ENCODE data around the gene TNIP1. TPM values are rescaled to one million over a fixed set of nuclear protein-coding genes. Genes with fewer than 3 reads are reported as not detected.
A peak's percentile ranks its signal among the peaks of the same experiment; 100 is the strongest.

Gene TNIP1
- total RNA-seq, 4 donors from 2014 or later, result 191 to 352 (median 266) TPM

DNA sequence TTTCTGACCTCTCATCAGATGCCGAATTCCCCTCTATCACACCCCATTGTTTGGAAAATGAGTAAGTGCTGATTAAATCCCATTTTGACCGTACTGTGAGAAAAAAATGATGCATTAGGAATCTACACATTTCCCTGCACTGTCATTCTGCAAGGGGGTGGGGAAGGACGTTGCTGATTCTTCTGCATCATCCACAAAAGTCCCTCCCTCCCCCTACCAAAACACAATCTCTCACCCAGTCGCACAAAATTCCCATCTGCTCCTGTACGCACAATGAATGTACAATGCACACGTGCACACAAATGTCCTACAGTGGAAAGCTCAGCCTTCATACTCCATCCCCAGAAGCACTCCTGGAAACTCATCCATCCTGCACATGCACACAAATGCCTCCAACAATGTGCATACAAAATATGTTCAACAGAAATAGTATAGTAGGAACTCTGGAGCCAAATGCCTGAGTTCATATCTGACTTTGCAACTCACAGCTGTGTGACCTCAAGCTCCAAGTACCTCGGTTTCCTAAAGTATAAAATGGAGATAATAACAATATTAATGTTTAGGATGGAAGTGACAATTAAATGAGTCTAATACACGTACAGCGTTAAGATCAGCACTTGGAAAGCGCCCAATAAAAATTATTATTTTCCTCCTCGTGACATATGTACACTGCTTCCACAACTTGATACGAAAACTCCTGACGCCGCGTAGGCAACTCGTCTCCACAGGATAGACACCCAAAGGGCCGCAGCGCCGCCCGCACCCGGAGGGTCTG, 809 bp downstream of the TNIP1 start:
- no peak for DNase-seq
- Histone ChIP-seq H3K27me3 (no peaks in the 10 kb centered on the region), H3K36me3 (peaks cover 0 to 10% (median 0%) of the 10 kb centered on the region in 3 donors), H3K4me1 (peaks cover 4 to 79% (median 35%) of the 10 kb centered on the region in 4 donors), H3K4me3 (peak overlapping the region; percentile 82 to 93 (median 86)), H3K27ac (peak overlapping the region; percentile 97 to 100 (median 98)), H3K9me3 (no peaks in the 10 kb centered on the region)
- TF ChIP-seq, protein P1, sequence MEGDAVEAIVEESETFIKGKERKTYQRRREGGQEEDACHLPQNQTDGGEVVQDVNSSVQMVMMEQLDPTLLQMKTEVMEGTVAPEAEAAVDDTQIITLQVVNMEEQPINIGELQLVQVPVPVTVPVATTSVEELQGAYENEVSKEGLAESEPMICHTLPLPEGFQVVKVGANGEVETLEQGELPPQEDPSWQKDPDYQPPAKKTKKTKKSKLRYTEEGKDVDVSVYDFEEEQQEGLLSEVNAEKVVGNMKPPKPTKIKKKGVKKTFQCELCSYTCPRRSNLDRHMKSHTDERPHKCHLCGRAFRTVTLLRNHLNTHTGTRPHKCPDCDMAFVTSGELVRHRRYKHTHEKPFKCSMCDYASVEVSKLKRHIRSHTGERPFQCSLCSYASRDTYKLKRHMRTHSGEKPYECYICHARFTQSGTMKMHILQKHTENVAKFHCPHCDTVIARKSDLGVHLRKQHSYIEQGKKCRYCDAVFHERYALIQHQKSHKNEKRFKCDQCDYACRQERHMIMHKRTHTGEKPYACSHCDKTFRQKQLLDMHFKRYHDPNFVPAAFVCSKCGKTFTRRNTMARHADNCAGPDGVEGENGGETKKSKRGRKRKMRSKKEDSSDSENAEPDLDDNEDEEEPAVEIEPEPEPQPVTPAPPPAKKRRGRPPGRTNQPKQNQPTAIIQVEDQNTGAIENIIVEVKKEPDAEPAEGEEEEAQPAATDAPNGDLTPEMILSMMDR (IDR thresholded peaks at IDR 0.05), result no peak
- no peak for TF ChIP-seq POLR2A (IDR thresholded peaks at IDR 0.05)

DNA sequence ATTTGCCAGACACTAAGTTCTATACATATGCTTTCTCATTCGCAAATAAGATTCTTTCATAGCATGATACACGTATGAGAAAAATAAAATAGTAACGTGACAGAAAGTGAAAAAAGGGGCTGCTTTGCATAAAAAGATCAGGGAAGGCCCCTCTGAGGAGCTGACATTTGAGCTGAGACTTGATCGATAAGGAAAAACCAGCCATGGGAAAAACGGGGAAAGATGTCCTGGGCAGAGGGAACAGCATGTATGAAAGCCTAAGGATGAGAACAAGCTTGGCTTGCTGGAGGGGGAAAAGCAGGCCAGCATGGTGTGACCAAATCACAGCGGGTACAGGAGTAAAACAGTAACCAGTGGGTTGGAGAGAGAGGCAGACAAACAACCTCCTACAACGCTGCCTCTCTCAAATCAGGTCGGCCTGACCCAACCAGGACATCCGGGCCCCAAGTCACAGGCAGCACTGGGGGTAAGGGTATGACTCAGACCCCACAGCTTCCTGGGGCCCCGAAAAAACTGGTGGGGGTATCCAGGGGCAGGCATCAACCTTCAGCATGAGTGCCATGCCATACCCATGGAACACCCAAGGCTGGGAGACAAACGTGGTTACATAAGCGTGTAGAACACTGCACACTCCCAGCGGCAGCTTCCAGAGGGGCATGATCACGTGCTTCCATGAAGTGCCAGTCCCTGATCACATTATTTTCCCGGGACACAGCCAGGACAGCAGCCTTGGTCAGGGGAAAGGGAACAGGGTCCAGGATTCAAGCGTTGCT, 2.2 kb downstream of the TNIP1 start:
- Histone ChIP-seq H3K27me3 (no peaks in the 10 kb centered on the region), H3K4me1 (peaks cover 0 to 70% (median 32%) of the 10 kb centered on the region in 4 donors), H3K36me3 (peaks cover 0 to 10% (median 0%) of the 10 kb centered on the region in 3 donors), H3K9me3 (no peaks in the 10 kb centered on the region), H3K4me3 (peak overlapping the region in 3 of 4 donors; percentile 82 to 93 (median 83)), H3K27ac (peak overlapping the region; percentile 30 to 100 (median 50))
- peak; percentile 46 to 79 (median 71) for DNase-seq
- no peak for TF ChIP-seq POLR2A (IDR thresholded peaks at IDR 0.05)
- TF ChIP-seq, protein P1 (IDR thresholded peaks at IDR 0.05), result no peak

DNA sequence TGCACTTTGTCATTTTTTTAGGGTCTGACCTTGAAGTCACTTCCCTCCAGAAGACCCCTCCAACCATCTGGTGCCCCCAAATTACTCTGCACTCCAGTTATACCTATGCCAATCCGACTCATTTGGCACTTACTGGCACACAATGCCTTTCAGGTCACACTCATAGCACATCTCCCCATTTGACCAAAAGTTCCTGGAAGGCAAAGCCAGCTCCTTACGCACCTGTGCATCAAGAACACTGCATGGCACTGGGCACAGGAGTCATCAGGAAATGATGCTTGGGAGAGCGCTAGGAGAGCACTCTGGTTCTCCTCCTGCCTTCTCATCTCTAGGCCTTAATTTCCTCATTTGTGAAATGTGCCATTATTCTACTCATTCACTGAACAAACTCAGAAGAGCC, 2.9 kb downstream of the TNIP1 start:
- H3K36me3 ChIP-seq, result peaks cover 0 to 10% (median 0%) of the 10 kb centered on the region in 3 donors
- H3K4me1 ChIP-seq, result peaks cover 0 to 67% (median 28%) of the 10 kb centered on the region in 4 donors
- peak overlapping the region; percentile 30 to 100 (median 66) for H3K27ac ChIP-seq
- H3K4me3 ChIP-seq, result peak overlapping the region in 2 of 4 donors; percentile 82 to 93
- H3K9me3 ChIP-seq, result no peaks in the 10 kb centered on the region
- no peak for DNase-seq
- no peak for TF ChIP-seq POLR2A (IDR thresholded peaks at IDR 0.05)
- TF ChIP-seq, protein P1 (IDR thresholded peaks at IDR 0.05), result no peak
- H3K27me3 ChIP-seq, result no peaks in the 10 kb centered on the region

DNA sequence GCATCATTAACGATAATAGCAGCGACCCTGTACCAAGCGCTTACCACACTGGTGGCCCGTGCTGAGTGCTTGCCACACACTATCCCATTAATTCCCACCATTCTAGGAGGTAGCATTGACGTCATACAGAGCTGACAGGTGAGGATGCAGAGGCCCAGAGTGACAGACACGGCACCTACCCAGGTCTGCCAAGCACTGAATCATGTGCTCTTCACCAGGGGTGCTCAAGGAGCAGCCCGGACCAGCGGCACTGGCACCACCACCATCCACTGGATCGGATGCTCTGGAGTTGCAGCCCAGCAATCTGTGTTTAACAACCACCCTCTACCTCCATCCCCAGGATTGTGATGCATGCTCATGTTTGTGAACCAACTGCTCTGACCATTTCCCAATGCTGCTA, 3.4 kb downstream of the TNIP1 start:
- peak overlapping the region in 2 of 4 donors; percentile 85 to 100 for H3K27ac ChIP-seq
- DNase-seq, result no peak
- peak overlapping the region in 2 of 4 donors; percentile 0 to 82 for H3K4me3 ChIP-seq
- peaks cover 3 to 67% (median 26%) of the 10 kb centered on the region in 4 donors for H3K4me1 ChIP-seq
- no peak for TF ChIP-seq POLR2A (IDR thresholded peaks at IDR 0.05)
- TF ChIP-seq, protein P1 (IDR thresholded peaks at IDR 0.05), result no peak
- peaks cover 0 to 10% (median 0%) of the 10 kb centered on the region in 3 donors for H3K36me3 ChIP-seq
- no peaks in the 10 kb centered on the region for H3K9me3 ChIP-seq
- no peaks in the 10 kb centered on the region for H3K27me3 ChIP-seq

DNA sequence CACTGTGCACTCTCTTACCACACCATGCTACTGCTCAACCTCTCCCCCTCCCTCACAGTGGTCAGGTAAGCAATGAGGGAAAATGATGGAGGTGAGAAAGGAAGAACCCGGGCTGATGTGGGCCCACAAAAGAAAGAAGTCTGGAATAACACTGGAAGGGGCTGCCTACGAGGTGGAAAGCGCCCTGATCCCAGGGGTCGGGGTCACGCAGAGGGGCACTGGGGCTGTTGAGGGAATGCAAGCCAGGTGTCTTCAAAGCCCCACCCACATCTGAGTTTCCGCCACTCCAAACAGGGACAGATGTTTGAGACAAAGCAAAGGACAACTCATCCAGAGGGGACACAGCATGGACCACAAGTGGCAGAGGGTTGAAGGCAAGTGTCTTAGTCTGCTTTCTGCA, 4.2 kb downstream of the TNIP1 start:
- H3K27ac ChIP-seq, result peak overlapping the region in 3 of 4 donors; percentile 53 to 85 (median 80)
- peaks cover 0 to 17% (median 0%) of the 10 kb centered on the region in 3 donors for H3K36me3 ChIP-seq
- H3K9me3 ChIP-seq, result no peaks in the 10 kb centered on the region
- DNase-seq, result peak in 1 of 3 donors; percentile 44
- TF ChIP-seq, protein P1 (IDR thresholded peaks at IDR 0.05), result no peak
- no peak for TF ChIP-seq POLR2A (IDR thresholded peaks at IDR 0.05)
- H3K27me3 ChIP-seq, result no peaks in the 10 kb centered on the region
- peak overlapping the region in 1 of 4 donors; percentile 3 for H3K4me3 ChIP-seq
- H3K4me1 ChIP-seq, result peaks cover 3 to 68% (median 21%) of the 10 kb centered on the region in 4 donors
